HG03196 (cell line): ENCODE measurements around the gene LIME1.

ENCODE experiments used
- ATAC-seq: cut with Tn5 transposase; IDR thresholded peaks from one replicate; pipeline ENCODE4 v1.9.1; 2021; ENCODE audit not compliant: unreplicated experiment

Gene LIME1, protein sequence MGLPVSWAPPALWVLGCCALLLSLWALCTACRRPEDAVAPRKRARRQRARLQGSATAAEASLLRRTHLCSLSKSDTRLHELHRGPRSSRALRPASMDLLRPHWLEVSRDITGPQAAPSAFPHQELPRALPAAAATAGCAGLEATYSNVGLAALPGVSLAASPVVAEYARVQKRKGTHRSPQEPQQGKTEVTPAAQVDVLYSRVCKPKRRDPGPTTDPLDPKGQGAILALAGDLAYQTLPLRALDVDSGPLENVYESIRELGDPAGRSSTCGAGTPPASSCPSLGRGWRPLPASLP

DNA sequence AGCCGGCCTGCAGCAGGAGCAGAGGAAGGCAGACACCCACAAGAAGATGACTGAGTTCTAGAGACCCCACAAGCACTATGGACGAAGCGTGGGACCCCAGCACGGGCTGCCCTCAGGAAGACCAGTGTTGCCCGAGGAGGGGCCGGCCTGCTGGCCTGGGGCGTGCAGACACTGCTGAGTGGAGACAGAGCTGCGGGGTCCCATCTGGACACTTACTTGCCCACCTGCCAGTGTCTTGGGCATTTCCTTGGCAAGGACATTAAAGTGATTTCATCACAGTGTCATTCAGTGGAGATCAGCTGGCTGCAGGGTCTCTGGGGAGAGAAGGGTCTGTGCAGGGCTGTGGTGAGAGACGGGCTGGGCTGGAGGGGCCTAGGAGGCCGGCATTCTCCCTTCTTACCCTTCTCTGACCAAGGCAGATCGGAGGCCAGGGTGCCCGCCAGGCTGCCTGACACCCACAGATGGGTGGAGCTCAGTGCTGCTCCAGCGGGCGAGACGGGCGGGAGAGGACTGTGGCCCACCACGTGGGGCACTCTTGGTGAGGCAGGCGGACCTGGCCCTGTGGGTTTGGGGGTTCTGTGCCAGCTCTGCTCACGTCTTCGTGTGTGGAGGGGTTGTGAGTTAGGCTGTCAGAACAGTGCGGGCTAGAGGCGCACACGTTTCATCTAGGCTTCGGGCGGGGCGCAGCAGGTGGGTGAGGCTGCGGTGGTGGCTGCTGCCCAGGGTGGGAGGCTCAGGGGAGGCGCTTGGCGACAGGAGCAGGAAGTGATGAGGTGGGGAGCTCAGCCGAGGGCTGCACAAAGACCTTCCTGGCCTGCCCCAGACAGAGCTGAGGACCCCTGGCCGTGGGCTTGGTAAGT is at the start of gene LIME1:
Gene LIME1 (plus strand): TSS at position 806 of the 860 bp plus-strand sequence. CDS start 886 bp downstream, outside the sequence.
- ATAC-seq: no peak

DNA sequence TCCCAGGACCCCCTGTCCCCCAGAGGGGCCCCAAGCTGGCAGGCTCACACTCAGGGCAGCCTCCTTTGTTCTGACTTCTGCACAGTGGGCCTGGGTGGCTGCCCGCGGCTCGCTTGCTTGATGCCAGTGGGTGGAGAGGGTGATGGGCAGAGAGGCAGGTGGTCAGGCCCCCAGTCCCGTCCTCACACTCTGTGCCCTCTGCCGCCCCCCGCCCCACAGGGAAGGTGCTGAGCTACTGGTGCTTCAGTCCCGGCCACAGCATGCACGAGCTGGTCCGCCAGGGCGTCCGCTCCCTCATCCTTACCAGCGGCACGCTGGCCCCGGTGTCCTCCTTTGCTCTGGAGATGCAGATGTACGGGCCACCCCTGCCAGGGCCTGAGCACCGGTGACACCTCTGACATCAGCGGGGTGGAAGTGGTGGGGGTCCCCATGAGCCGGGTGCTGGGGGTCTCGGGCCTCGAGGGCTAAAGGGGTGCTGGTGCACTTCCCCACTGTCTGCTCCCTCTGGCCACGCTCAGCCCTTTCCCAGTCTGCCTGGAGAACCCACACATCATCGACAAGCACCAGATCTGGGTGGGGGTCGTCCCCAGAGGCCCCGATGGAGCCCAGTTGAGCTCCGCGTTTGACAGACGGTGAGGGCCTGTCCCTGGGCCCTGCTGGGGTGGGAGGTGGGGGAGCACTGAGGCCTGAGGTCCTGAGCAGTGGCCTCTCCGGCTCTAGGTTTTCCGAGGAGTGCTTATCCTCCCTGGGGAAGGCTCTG is 48.9 kb upstream of the LIME1 start:
- no peak for ATAC-seq

DNA sequence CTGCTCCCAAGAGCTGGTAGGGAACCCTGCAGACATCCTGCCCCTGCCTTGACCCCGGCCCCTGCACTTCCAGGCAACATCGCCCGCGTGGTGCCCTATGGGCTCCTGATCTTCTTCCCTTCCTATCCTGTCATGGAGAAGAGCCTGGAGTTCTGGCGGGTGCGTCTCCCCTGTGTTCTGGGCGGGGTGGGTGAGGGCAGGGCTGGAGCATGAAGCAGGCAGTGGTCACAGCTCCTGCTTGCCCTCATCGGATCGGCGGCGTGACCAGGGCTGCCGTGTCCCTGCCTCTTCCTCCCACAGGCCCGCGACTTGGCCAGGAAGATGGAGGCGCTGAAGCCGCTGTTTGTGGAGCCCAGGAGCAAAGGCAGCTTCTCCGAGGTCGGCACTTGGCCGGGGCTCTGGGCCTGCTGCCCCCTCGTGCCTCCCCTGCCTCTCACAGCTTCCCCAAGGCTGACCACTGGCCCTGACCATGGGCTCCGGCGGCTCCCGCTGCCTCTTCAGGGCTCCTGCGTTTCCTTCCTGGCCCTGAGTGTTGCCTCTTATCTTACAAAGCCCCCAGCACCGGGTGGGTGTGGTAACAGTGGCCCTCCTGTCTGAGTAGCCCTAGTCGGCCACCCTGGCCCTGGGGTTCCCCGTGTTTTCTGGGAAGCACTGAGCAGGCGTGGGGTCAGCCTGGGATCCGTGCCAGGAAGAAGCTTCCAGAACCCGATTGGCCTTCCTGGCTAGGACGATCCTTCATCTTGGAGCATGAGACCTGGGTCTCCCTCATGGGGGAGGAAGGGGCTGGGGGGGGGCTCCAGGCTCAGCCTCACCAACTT is 48.0 kb upstream of the LIME1 start:
- no peak for ATAC-seq

DNA sequence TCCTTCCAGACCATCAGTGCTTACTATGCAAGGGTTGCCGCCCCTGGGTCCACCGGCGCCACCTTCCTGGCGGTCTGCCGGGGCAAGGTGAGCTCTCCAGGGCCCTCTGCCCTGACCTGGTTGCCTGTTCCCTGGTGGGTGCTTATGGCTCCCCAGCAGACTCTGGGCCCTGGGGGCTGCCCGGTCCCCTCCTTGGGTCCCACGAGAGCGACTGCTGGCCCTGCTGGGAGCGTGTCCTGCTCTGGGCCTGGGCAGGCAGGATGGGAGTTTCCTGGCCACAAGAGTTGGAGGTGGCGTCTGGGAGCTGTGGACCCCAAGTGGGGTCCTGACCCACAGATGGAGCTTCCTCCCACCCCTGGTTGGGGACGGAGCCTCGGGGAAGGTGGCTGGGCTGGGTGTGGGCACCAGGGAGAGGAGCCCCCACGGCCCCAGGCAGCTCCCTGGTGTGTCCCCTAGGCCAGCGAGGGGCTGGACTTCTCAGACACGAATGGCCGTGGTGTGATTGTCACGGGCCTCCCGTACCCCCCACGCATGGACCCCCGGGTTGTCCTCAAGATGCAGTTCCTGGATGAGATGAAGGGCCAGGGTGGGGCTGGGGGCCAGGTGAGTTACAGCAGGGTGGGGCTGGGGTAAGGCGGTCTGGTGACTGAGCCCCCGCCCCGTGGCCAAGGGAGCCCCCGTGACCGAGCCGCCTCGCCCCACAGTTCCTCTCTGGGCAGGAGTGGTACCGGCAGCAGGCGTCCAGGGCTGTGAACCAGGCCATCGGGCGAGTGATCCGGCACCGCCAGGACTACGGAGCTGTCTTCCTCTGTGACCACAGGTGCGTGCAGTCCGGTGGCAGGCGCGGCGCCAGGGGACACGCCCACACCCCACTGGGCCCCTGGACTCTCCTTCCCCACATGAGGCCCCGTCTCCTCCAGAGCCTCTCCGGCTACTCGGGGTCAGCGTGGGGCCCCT is 47.1 kb upstream of the LIME1 start:
- no peak for ATAC-seq

DNA sequence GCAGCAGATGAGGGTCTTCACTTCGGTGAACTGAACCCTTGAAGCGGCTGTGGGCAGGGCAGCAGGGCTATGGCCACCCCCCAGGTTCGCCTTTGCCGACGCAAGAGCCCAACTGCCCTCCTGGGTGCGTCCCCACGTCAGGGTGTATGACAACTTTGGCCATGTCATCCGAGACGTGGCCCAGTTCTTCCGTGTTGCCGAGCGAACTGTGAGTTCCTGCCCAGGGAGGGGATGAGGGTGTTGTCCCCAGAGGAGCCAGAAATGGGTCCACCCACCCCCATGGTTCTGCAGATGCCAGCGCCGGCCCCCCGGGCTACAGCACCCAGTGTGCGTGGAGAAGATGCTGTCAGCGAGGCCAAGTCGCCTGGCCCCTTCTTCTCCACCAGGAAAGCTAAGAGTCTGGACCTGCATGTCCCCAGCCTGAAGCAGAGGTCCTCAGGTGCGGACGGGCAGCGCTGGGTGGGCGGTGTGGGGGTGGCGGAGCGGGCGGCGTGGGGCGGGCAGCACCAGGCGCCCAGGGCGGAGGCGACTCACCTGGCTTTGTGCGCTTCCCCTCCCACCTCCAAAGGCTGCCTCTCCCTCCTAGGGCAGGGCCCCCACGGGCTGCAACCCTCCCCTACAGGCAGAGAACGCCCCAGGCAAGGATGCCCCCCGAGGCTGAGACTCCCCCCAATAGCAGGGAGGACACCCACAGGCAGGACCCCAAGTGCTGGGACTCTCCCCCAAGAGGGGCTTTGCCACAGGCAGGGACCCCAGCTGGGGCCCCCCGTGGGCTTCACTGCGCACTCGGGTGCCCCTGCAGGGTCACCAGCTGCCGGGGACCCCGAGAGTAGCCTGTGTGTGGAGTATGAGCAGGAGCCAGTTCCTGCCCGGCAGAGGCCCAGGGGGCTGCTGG is 46.2 kb upstream of the LIME1 start:
- no peak for ATAC-seq

DNA sequence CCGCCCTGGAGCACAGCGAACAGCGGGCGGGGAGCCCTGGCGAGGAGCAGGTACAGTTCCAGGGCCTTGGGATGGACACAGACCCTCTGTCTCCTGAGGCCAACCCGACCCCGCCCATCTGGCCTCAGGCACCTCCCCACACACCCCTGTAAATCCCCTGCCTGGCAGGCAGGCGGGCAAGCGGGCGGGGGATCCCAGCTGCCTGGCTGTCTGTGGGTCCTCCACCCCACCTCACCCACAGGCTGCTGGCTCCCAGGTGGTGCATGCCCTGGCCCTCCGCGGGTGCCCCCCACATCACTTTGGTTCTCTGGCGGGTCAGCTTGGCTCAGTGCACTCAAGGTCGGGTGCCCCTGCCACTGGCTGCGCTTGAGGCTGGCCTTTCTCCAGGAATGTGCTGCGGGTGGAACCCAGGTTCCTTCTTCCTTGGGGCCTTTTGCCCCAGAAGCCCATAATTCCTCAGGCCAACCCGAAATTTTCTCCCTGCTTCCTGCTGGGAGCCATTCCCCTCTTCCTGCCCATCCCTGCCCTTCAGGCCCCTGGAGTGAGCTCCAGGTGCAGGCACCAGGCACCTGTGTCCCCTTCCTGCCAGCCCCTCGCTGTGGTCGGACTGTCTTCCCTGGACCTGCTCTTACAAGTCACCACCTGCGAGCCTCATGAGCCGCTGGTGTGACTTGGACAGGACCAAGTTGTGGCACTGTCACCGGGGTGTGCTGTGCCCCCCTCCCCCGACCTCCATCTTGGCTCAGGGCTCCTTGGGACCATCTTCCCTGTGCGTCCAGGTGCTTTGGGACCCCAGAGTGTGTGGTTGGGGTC is 45.4 kb upstream of the LIME1 start:
- no peak for ATAC-seq

DNA sequence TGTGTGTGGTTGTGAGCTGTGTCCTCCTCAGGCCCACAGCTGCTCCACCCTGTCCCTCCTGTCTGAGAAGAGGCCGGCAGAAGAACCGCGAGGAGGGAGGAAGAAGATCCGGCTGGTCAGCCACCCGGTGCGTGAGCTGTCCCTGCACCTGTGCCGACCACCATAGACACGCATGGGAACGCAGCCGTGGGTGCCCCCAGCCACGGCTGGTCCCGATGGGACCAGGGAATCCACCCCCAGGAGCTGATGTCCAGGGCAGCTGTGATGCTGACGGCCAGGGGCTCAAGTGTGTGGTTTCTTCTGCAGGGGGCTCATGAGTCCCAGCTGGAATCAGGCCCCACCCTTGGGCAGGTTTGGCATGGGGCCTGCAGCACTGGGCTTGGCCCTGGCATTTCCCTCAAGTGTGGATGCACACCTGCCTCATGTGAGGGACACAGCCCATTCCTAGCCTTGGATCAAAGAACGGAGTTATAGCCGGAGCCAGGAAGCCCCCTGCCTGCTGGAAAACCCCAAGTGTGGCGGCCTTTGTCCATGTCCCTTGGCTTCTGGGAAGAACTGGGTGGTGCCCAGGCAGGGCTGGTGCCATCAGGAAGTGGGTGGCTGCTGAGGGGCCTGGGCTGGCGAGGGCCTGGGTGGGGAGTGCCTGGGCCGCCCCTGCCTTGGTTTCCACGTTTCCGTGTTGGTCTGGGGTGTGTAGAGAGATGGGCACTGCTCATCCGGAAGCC is 44.6 kb upstream of the LIME1 start:
- ATAC-seq: no peak

DNA sequence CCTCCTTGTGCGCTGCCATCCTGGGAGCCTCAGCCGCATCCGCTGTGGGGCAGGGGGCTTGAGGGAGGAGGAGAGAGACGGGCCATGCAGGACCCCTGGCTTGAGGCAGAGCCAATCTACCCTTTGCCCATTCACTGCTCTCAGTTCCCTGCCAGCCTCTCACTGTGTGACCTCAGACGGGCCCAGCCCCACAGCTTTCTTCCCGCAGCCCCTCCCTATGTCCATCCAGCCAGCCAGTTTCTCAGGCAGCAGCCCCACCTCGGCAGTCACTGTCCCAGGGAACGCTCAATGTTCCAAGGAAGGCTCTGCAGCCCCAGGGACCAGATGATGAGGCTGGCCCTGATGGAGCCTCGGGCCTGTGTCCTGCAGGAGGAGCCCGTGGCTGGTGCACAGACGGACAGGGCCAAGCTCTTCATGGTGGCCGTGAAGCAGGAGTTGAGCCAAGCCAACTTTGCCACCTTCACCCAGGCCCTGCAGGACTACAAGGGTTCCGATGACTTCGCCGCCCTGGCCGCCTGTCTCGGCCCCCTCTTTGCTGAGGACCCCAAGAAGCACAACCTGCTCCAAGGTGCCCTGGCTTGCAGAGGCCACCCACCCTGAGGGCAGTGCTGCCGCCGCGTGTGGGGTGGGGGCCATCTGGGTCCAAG is 43.9 kb upstream of the LIME1 start:
- no peak for ATAC-seq

DNA sequence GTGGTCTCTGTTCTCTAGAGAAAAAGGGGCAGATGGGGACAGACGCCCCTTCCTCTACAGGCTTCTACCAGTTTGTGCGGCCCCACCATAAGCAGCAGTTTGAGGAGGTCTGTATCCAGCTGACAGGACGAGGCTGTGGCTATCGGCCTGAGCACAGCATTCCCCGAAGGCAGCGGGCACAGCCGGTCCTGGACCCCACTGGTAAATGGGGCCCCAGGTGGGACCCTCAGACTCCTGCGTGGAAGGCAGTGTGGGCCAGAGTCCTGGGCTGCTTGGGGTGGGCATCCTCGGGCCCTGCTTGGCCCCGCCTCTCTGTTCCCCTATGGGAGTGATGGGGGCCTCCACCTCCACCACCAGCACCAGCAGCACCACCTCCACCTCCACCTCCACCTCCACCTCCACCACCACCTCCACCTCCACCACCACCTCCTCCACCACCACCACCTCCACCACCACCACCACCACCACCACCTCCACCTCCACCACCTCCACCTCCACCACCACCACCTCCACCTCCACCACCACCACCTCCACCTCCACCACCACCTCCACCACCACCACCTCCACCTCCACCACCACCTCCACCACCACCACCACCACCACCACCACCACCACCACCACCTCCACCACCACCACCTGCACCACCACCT is 43.3 kb upstream of the LIME1 start:
- no peak for ATAC-seq

DNA sequence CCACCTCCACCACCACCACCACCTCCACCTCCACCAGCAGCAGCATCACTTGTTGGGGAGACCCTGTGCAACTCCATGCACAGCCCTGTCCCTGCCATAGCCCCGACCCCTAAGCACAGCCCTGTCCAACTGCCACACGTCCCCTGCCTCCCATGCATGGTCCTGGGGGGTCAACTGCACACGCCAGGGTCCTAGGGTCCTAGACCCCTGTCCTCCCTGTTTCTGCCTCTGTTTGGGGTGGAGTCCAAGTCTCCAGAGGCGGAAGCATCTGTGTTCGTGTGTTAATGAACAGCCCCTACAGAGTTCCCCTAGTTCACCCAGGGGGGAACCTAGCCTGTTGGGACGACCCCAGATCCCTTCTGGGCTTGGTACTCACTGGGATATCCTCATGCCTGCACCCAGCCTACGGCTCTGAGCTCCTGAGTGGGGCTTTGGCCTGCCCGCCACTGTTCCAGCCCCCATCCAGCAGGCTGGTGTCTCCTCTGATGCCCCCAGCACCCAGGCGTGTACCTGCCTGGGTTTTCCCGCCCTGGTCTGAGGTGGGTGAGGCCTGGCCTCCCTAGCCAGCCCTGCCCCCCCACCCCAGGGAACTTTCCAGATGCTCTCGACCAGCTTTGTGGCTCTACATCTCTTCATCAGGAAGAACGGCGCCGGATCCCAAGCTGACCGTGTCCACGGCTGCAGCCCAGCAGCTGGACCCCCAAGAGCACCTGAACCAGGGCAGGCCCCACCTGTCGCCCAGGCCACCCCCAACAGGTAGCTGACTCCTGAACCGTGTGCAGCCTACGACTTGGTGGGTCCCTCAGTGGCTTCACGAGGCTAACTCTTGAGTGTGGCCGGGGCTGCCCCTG is 42.5 kb upstream of the LIME1 start:
- ATAC-seq: no peak

DNA sequence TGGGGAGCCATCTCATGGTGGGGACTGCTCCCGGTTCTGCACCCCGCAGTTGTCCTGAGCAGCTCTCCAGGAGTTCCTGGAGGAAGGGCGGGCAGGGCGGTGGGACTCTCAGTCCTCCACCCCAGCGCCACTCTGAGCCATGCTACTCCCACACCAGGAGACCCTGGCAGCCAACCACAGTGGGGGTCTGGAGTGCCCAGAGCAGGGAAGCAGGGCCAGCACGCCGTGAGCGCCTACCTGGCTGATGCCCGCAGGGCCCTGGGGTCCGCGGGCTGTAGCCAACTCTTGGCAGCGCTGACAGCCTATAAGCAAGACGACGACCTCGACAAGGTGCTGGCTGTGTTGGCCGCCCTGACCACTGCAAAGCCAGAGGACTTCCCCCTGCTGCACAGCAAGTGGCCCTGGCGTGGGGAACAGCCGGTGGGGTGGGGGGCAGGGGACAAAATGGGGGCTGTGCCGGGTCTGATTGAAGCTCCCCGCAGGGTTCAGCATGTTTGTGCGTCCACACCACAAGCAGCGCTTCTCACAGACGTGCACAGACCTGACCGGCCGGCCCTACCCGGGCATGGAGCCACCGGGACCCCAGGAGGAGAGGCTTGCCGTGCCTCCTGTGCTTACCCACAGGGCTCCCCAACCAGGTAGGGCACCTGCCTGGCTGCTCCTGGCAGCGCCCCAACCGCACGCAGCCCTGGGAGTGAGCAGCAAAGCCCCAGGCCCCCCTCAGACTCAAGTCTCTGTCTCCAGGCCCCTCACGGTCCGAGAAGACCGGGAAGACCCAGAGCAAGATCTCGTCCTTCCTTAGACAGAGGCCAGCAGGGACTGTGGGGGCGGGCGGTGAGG is 41.7 kb upstream of the LIME1 start:
- ATAC-seq: no peak

DNA sequence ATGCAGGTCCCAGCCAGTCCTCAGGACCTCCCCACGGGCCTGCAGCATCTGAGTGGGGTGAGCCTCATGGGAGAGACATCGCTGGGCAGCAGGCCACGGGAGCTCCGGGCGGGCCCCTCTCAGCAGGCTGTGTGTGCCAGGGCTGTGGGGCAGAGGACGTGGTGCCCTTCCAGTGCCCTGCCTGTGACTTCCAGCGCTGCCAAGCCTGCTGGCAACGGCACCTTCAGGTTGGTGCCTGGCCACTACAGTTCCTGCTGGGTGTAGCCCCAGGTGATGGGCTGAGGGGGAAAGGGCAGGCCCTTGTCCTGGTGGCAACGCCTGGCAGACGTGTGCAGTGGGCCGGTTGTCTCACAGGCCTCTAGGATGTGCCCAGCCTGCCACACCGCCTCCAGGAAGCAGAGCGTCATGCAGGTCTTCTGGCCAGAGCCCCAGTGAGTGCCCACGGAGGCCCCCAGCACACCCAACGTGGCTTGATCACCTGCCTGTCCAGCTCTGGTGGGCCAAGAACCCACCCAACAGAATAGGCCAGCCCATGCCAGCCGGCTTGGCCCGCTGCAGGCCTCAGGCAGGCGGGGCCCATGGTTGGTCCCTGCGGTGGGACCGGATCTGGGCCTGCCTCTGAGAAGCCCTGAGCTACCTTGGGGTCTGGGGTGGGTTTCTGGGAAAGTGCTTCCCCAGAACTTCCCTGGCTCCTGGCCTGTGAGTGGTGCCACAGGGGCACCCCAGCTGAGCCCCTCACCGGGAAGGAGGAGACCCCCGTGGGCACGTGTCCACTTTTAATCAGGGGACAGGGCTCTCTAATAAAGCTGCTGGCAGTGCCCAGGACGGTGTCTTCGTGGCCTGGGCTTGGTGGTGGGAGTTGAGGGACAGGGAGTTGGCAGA is 40.8 kb upstream of the LIME1 start:
- ATAC-seq: no peak

DNA sequence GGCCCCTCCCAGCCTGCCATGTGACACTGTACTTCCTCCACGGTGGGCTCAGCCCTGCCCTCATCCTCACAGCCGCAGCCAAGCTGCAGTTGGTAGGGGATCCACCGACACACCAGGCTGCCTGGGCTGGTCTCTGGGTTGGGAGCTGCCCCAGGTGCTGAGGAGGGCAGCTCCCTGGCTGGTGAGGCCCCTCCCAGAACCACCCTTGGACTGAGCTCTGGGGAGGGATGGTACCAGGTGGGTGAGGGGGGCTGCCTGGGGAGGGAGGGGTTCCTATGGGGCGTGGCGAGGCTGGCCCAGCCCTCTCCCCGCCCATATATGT is 40.2 kb upstream of the LIME1 start:
- ATAC-seq: no peak
